Astrocyte (in vitro differentiated cells and primary cell): ENCODE results near the gene TNXB. TPM values are rescaled to one million over a fixed set of nuclear protein-coding genes. Genes with fewer than 3 reads are reported as not detected.
"Not testable (repeated sequence)": the region's sequence is repeated elsewhere in the genome, so short reads cannot be mapped to it uniquely, and the experiment has no call there.

Experiments
- DNase-seq: peaks from one replicate; pipeline ENCODE4 v3.0.0-alpha.2; 2010; ENCODE audit warnings: low read depth
- FAIRE-seq: peaks from 2 replicates; lab custom pipeline; 2011; peaks lifted over from hg19 to GRCh38; lab: Jason Lieb, UNC
- H2AFZ ChIP-seq: 2 replicates; pipeline ENCODE4 v1.6.0; 2012; ENCODE audit warnings: low read depth, low read length, inconsistent platforms
- H3K27ac ChIP-seq: 2 replicates; pipeline ENCODE4 v1.5.1; 2011; ENCODE audit warnings: low read depth, low read length, inconsistent platforms
- H3K27me3 ChIP-seq: 2 replicates; pipeline ENCODE4 v1.6.0; 2011; ENCODE audit warnings: low read length, inconsistent platforms; ENCODE audit not compliant: insufficient read depth
- H3K36me3 ChIP-seq: 2 replicates; pipeline ENCODE4 v1.5.1; 2011; ENCODE audit warnings: low read length, inconsistent platforms; ENCODE audit not compliant: insufficient read depth
- H3K4me1 ChIP-seq: 2 replicates; pipeline ENCODE4 v1.5.1; 2011; ENCODE audit warnings: low read length, inconsistent platforms; ENCODE audit not compliant: insufficient read depth
- H3K4me2 ChIP-seq: 2 replicates; pipeline ENCODE4 v1.6.0; 2012; ENCODE audit warnings: low read length, inconsistent platforms
- H3K4me3 ChIP-seq: 2 replicates; pipeline ENCODE4 v1.5.1; 2011; ENCODE audit warnings: low read depth, mild to moderate bottlenecking, low read length, inconsistent platforms; ENCODE audit not compliant: insufficient read depth
- H3K79me2 ChIP-seq: 2 replicates; pipeline ENCODE4 v1.6.0; 2012; ENCODE audit warnings: mild to moderate bottlenecking, low read length, inconsistent platforms; ENCODE audit not compliant: insufficient read depth
- H3K9ac ChIP-seq: 2 replicates; pipeline ENCODE4 v1.6.0; 2012; ENCODE audit warnings: mild to moderate bottlenecking, low read length, inconsistent platforms
- H3K9me3 ChIP-seq: 2 replicates; pipeline ENCODE4 v1.5.1; 2012; ENCODE audit warnings: low read depth, mild to moderate bottlenecking, low read length, inconsistent platforms; ENCODE audit not compliant: insufficient read depth
- H4K20me1 ChIP-seq: 2 replicates; pipeline ENCODE4 v1.6.0; 2012; ENCODE audit warnings: low read length, inconsistent platforms; ENCODE audit not compliant: insufficient read depth
- H3K27ac Mint-ChIP-seq: one replicate; pipeline ENCODE4 v1.8.0; 2021; ENCODE audit warnings: mild to moderate bottlenecking, mixed read lengths; ENCODE audit not compliant: unreplicated experiment
- H3K27me3 Mint-ChIP-seq: one replicate; pipeline ENCODE4 v1.8.0; 2021; ENCODE audit warnings: low read depth, mixed read lengths; ENCODE audit not compliant: unreplicated experiment
- H3K36me3 Mint-ChIP-seq: one replicate; pipeline ENCODE4 v1.8.0; 2021; ENCODE audit warnings: low read depth, mixed read lengths; ENCODE audit not compliant: unreplicated experiment
- H3K4me1 Mint-ChIP-seq: one replicate; pipeline ENCODE4 v1.8.0; 2021; ENCODE audit warnings: low read depth, mixed read lengths; ENCODE audit not compliant: unreplicated experiment
- H3K4me3 Mint-ChIP-seq: one replicate; pipeline ENCODE4 v1.8.0; 2021; ENCODE audit warnings: mild to moderate bottlenecking, moderate library complexity, mixed read lengths; ENCODE audit not compliant: unreplicated experiment
- H3K9me3 Mint-ChIP-seq: one replicate; pipeline ENCODE4 v1.8.0; 2021; ENCODE audit warnings: mild to moderate bottlenecking, mixed read lengths; ENCODE audit not compliant: unreplicated experiment
- total RNA-seq: library from RNA; stranded (reverse); gene quantifications from 2 replicates; pipeline ENCODE4 v1.2.1, GENCODE V29; 2021

Gene TNXB
- total RNA-seq, 1 donor from 2014 or later, result 2.3 TPM

GRCh38 chr6:32043589-32044380 lies 65.4 kb downstream of the TNXB start:
- H3K27me3 Mint-ChIP-seq, H3K9me3 ChIP-seq, H2AFZ ChIP-seq, H3K9me3 Mint-ChIP-seq, DNase-seq, H3K4me3 Mint-ChIP-seq, H3K36me3 Mint-ChIP-seq, H3K9ac ChIP-seq, H3K4me2 ChIP-seq, H3K27ac Mint-ChIP-seq, FAIRE-seq, H4K20me1 ChIP-seq, H3K79me2 ChIP-seq, H3K4me3 ChIP-seq, H3K4me1 Mint-ChIP-seq, H3K36me3 ChIP-seq, H3K27ac ChIP-seq, H3K27me3 ChIP-seq: not testable (repeated sequence)
- H3K4me1 ChIP-seq, result peaks cover 20% of the 10 kb centered on the region

DNA sequence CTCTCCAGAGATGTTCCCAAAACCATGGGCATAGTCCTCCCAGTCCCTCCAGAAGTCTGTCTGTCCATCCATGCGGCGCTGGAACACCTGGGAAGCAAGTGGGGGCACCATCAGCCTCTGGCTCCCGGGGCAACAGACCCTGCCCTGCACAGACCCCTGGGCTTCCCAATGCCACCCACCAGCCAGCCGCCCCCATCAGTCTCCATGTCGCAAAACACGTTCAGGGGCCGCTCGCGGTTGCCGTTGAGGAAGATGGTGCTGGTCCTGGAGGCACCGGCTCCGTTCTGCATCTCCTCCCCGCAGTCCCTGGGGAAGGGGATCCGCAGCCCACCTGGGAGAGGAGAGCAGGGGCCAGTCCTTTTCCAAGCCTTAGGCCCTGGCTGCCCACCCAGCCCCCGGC lies 66.9 kb downstream of the TNXB start:
- H3K4me2 ChIP-seq, H3K9me3 ChIP-seq, DNase-seq, H3K79me2 ChIP-seq, H3K9me3 Mint-ChIP-seq, H3K27ac ChIP-seq, H3K4me1 Mint-ChIP-seq, H3K27me3 Mint-ChIP-seq, H4K20me1 ChIP-seq, H3K4me3 ChIP-seq, H3K36me3 ChIP-seq, H3K4me3 Mint-ChIP-seq, FAIRE-seq, H2AFZ ChIP-seq, H3K36me3 Mint-ChIP-seq, H3K27me3 ChIP-seq, H3K9ac ChIP-seq, H3K27ac Mint-ChIP-seq: not testable (repeated sequence)
- H3K4me1 ChIP-seq, result peaks cover 13% of the 10 kb centered on the region

DNA sequence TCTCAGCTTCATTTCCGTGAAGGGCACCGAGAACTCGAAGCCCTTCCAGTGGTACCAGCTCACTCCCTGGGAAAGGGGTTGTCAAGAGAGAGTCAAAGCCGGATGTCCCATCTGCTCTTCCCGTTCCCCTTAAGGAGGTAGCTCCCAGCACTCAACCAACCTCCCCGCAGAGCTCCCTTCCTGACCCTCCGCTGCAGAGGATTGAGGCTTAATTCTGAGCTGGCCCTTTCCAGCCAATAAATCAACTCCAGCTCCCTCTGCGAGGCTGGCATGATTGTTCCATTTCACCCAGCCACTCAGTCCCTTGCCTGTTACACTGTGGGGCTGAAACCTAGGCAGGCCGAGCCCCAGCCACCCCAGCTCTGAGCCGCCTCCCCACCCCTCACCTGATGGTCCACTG lies 67.8 kb downstream of the TNXB start:
- not testable (repeated sequence) for DNase-seq, H3K4me1 ChIP-seq, FAIRE-seq, H3K9me3 Mint-ChIP-seq, H4K20me1 ChIP-seq, H3K4me1 Mint-ChIP-seq, H3K27me3 Mint-ChIP-seq, H3K36me3 Mint-ChIP-seq, H3K36me3 ChIP-seq, H3K27me3 ChIP-seq, H2AFZ ChIP-seq, H3K27ac ChIP-seq, H3K9me3 ChIP-seq, H3K27ac Mint-ChIP-seq, H3K79me2 ChIP-seq, H3K4me3 ChIP-seq, H3K4me2 ChIP-seq, H3K9ac ChIP-seq, H3K4me3 Mint-ChIP-seq

GRCh38 chr6:32041050-32041321 lies 68.2 kb downstream of the TNXB start:
- DNase-seq, H3K4me1 Mint-ChIP-seq, H3K4me3 Mint-ChIP-seq, H3K27me3 ChIP-seq, H3K4me1 ChIP-seq, H3K4me3 ChIP-seq, H3K27me3 Mint-ChIP-seq, H3K9me3 ChIP-seq, H3K9ac ChIP-seq, FAIRE-seq, H4K20me1 ChIP-seq, H3K79me2 ChIP-seq, H3K36me3 Mint-ChIP-seq, H3K27ac ChIP-seq, H2AFZ ChIP-seq, H3K9me3 Mint-ChIP-seq, H3K27ac Mint-ChIP-seq, H3K36me3 ChIP-seq, H3K4me2 ChIP-seq: not testable (repeated sequence)

GRCh38 chr6:32040299-32041049 lies 68.7 kb downstream of the TNXB start:
- H4K20me1 ChIP-seq, H3K27ac ChIP-seq, H3K36me3 Mint-ChIP-seq, H3K9me3 ChIP-seq, H3K4me1 Mint-ChIP-seq, FAIRE-seq, H3K4me3 ChIP-seq, H3K4me2 ChIP-seq, H3K4me3 Mint-ChIP-seq, H3K27ac Mint-ChIP-seq, H3K9ac ChIP-seq, H3K27me3 Mint-ChIP-seq, H3K9me3 Mint-ChIP-seq, H3K27me3 ChIP-seq, DNase-seq, H3K4me1 ChIP-seq, H2AFZ ChIP-seq, H3K79me2 ChIP-seq, H3K36me3 ChIP-seq: not testable (repeated sequence)
